H9 (cell line): ENCODE measurements around the gene CALM1. TPM values are rescaled to one million over a fixed set of nuclear protein-coding genes. Genes with fewer than 3 reads are reported as not detected.

ENCODE experiments used
- DNase-seq: peaks from one replicate; pipeline ENCODE4 v3.0.0-alpha.2; 2017
- H2AFZ ChIP-seq: one replicate; pipeline ENCODE4 v1.6.1; 2013; ENCODE audit warnings: mild to moderate bottlenecking, low read length, control low read depth, moderate library complexity
- H2AK5ac ChIP-seq: 2 replicates; pipeline ENCODE4 v1.6.1; 2013; ENCODE audit warnings: low read length, control low read depth, mixed read lengths; ENCODE audit not compliant: insufficient read length
- H2BK120ac ChIP-seq: one replicate; pipeline ENCODE4 v1.6.1; 2013; ENCODE audit warnings: low read depth, mild to moderate bottlenecking, low read length, control low read depth, inconsistent platforms; ENCODE audit not compliant: poor library complexity, severe bottlenecking
- H2BK12ac ChIP-seq: 2 replicates; pipeline ENCODE4 v1.6.1; 2013; ENCODE audit warnings: low read length, control low read depth, mixed read lengths, low read depth; ENCODE audit not compliant: insufficient read length
- H2BK15ac ChIP-seq: 2 replicates; pipeline ENCODE4 v1.6.1; 2013; ENCODE audit warnings: low read depth, low read length, control low read depth
- H2BK20ac ChIP-seq: one replicate; pipeline ENCODE4 v1.6.1; 2013; ENCODE audit warnings: low read depth, mild to moderate bottlenecking, low read length, control low read depth, inconsistent platforms; ENCODE audit not compliant: poor library complexity, severe bottlenecking
- H2BK5ac ChIP-seq: 2 replicates; pipeline ENCODE4 v1.6.1; 2013; ENCODE audit warnings: low read length, control low read depth, mixed read lengths; ENCODE audit not compliant: insufficient read length
- H3K14ac ChIP-seq: 2 replicates; pipeline ENCODE4 v1.6.1; 2013; ENCODE audit warnings: low read length, control low read depth; ENCODE audit not compliant: insufficient read depth
- H3K18ac ChIP-seq: 2 replicates; pipeline ENCODE4 v1.6.1; 2013; ENCODE audit warnings: low read depth, mild to moderate bottlenecking, mixed read lengths, low read length, control low read depth; ENCODE audit not compliant: insufficient read length
- H3K23ac ChIP-seq: 2 replicates; pipeline ENCODE4 v1.6.1; 2013; ENCODE audit warnings: low read length, control low read depth, mixed read lengths, low read depth; ENCODE audit not compliant: insufficient read length
- H3K23me2 ChIP-seq: 2 replicates; pipeline ENCODE4 v1.6.1; 2013; ENCODE audit warnings: low read depth, mild to moderate bottlenecking, mixed read lengths, low read length, control low read depth; ENCODE audit not compliant: insufficient read length, poor library complexity, severe bottlenecking
- H3K27ac ChIP-seq: 2 replicates; pipeline ENCODE4 v1.5.1; 2013; ENCODE audit warnings: low read length, control low read depth, mixed read lengths, low read depth; ENCODE audit not compliant: insufficient read length
- H3K27me3 ChIP-seq: 2 replicates; pipeline ENCODE4 v1.6.1; 2013; ENCODE audit warnings: low read length, control low read depth, inconsistent platforms; ENCODE audit not compliant: insufficient read depth
- H3K4ac ChIP-seq: 2 replicates; pipeline ENCODE4 v1.6.1; 2013; ENCODE audit warnings: low read depth, mild to moderate bottlenecking, control low read depth, inconsistent platforms, low read length, moderate library complexity
- H3K4me1 ChIP-seq: 2 replicates; pipeline ENCODE4 v1.6.1; 2013; ENCODE audit warnings: low read length, control low read depth, inconsistent platforms; ENCODE audit not compliant: insufficient read depth
- H3K4me2 ChIP-seq: 2 replicates; pipeline ENCODE4 v1.6.1; 2013; ENCODE audit warnings: low read length, control low read depth, mixed read lengths; ENCODE audit not compliant: insufficient read length, insufficient read depth
- H3K56ac ChIP-seq: 2 replicates; pipeline ENCODE4 v1.6.1; 2013; ENCODE audit warnings: low read depth, mild to moderate bottlenecking, mixed read lengths, low read length, control low read depth; ENCODE audit not compliant: insufficient read length
- H3K79me1 ChIP-seq: 2 replicates; pipeline ENCODE4 v1.6.1; 2013; ENCODE audit warnings: low read depth, mild to moderate bottlenecking, moderate library complexity, low read length, control low read depth, inconsistent platforms; ENCODE audit not compliant: insufficient read depth, poor library complexity, severe bottlenecking
- H3K79me2 ChIP-seq: 2 replicates; pipeline ENCODE4 v1.6.1; 2013; ENCODE audit warnings: low read length, control low read depth, inconsistent platforms; ENCODE audit not compliant: insufficient read depth
- H3K9ac ChIP-seq: 2 replicates; pipeline ENCODE4 v1.6.1; 2013; ENCODE audit warnings: low read length, control low read depth, mixed read lengths; ENCODE audit not compliant: insufficient read length; ENCODE audit errors: extremely low read depth
- H3K9me3 ChIP-seq: one replicate; pipeline ENCODE4 v1.6.1; 2013; ENCODE audit warnings: low read depth, low read length, inconsistent platforms; ENCODE audit not compliant: control insufficient read depth
- H3T11ph ChIP-seq: one replicate; pipeline ENCODE4 v1.6.1; 2013; ENCODE audit warnings: mild to moderate bottlenecking, low read length, control low read depth, inconsistent platforms
- H4K20me1 ChIP-seq: one replicate; pipeline ENCODE4 v1.6.1; 2013; ENCODE audit not compliant: control insufficient read depth, insufficient read length, insufficient read depth
- H4K5ac ChIP-seq: 2 replicates; pipeline ENCODE4 v1.6.1; 2013; ENCODE audit warnings: low read depth, mild to moderate bottlenecking, mixed read lengths, low read length, control low read depth; ENCODE audit not compliant: insufficient read length
- H4K8ac ChIP-seq: replicated peaks from 2 replicates; pipeline ENCODE4 v1.6.1; 2013; ENCODE audit warnings: low read length, control low read depth, mixed read lengths, low read depth; ENCODE audit not compliant: insufficient read length
- H4K91ac ChIP-seq: 2 replicates; pipeline ENCODE4 v1.6.1; 2013; ENCODE audit warnings: low read depth, mild to moderate bottlenecking, moderate library complexity, mixed read lengths, low read length, control low read depth; ENCODE audit not compliant: insufficient read length
- H3K27ac Mint-ChIP-seq, 3 experiments: 2 replicates in 2 of 3; 3 replicates in 1 of 3; pipeline ENCODE4 v1.8.0; 2020 to 2021; ENCODE audit warnings: mixed read lengths in 3 of 3, mild to moderate bottlenecking in 1 of 3, moderate library complexity in 1 of 3
- H3K27me3 Mint-ChIP-seq: 2 replicates; pipeline ENCODE4 v1.8.0; 2021; ENCODE audit warnings: low read depth, mild to moderate bottlenecking, moderate library complexity, mixed read lengths
- H3K36me3 Mint-ChIP-seq, 3 experiments: 2 replicates in 2 of 3; 3 replicates in 1 of 3; pipeline ENCODE4 v1.8.0; 2020 to 2021; ENCODE audit warnings: low read depth in 3 of 3, mixed read lengths in 3 of 3; ENCODE audit not compliant: insufficient read depth in 1 of 3
- H3K4me1 Mint-ChIP-seq, 2 experiments: 2 replicates each; pipeline ENCODE4 v1.8.0; 2020; ENCODE audit warnings: mixed read lengths in 2 of 2
- H3K4me3 Mint-ChIP-seq, 2 experiments: 2 replicates in 1 of 2; 3 replicates in 1 of 2; pipeline ENCODE4 v1.8.0; 2020 to 2021; ENCODE audit warnings: mild to moderate bottlenecking in 2 of 2, mixed read lengths in 2 of 2, moderate library complexity in 1 of 2
- H3K9me3 Mint-ChIP-seq, 2 experiments: 2 replicates in 1 of 2; 3 replicates in 1 of 2; pipeline ENCODE4 v1.8.0; 2020; ENCODE audit warnings: mild to moderate bottlenecking in 2 of 2, mixed read lengths in 2 of 2, moderate library complexity in 1 of 2
- WGBS: extraction: QIAGEN DNeasy Blood & Tissue Kit; methylation state at CpG from one replicate; pipeline ENCODE4 v1.1.7; 2013; ENCODE audit warnings: missing lambda C conversion rate, low lambda C conversion rate, mixed read lengths; ENCODE audit not compliant: insufficient read length; ENCODE audit errors: extremely low coverage; 5-methylcytosine and 5-hydroxymethylcytosine counted together
- total RNA-seq: library from RNA; stranded (reverse); gene quantifications from 2 replicates; pipeline ENCODE4 v1.2.1, GENCODE V29; 2021
- TF ChIP-seq, protein P1 (sequence below): fragments of 200-600 bp; sonication (generic); conservative IDR thresholded peaks from 3 replicates; pipeline ENCODE4 v1.8.0; 2021; ENCODE audit warnings: antibody characterized with exemption, mild to moderate bottlenecking

The CALM1 gene
- total RNA-seq, 1 experiment from 2014 or later = 354 TPM

GRCh38 chr14:90454041-90455000 is 57.5 kb downstream of the CALM1 start:
- H4K5ac ChIP-seq = no peak overlapping the region
- H3K18ac ChIP-seq = peak overlapping the region; percentile 9
- no peaks in the 10 kb centered on the region for H3K79me1 ChIP-seq
- DNase-seq = peak; percentile 98
- peak overlapping the region; percentile 68 to 73 for H3K4me3 Mint-ChIP-seq
- H3K9ac ChIP-seq = peak overlapping the region; percentile 38
- no peak overlapping the region for H2BK20ac ChIP-seq
- H3K9me3 ChIP-seq = no peaks in the 10 kb centered on the region
- H2AK5ac ChIP-seq = no peak overlapping the region
- peaks cover 2% of the 10 kb centered on the region for H3K27me3 Mint-ChIP-seq
- no peak overlapping the region for H3K4ac ChIP-seq
- H3K9me3 Mint-ChIP-seq = no peaks in the 10 kb centered on the region
- H3K27ac ChIP-seq = no peak overlapping the region
- no peak overlapping the region for H4K91ac ChIP-seq
- no peak overlapping the region for H2BK5ac ChIP-seq
- no peak overlapping the region for H3K56ac ChIP-seq
- H3T11ph ChIP-seq = no peak overlapping the region
- H3K36me3 Mint-ChIP-seq = no peaks in the 10 kb centered on the region
- no peak overlapping the region for H2BK12ac ChIP-seq
- no peak overlapping the region for H3K23ac ChIP-seq
- peaks cover 3% of the 10 kb centered on the region; the same call in 1 of the 2 replicates for H3K4me1 ChIP-seq
- H3K23me2 ChIP-seq = no peaks in the 10 kb centered on the region
- no peaks in the 10 kb centered on the region; the same call in 1 of the 2 replicates for H3K79me2 ChIP-seq
- H3K14ac ChIP-seq = peak overlapping the region; percentile 70; the same call in 1 of the 2 replicates
- H2AFZ ChIP-seq = peak overlapping the region; percentile 74
- H2BK15ac ChIP-seq = no peak overlapping the region
- H4K8ac ChIP-seq = no peak overlapping the region
- TF ChIP-seq, protein P1, sequence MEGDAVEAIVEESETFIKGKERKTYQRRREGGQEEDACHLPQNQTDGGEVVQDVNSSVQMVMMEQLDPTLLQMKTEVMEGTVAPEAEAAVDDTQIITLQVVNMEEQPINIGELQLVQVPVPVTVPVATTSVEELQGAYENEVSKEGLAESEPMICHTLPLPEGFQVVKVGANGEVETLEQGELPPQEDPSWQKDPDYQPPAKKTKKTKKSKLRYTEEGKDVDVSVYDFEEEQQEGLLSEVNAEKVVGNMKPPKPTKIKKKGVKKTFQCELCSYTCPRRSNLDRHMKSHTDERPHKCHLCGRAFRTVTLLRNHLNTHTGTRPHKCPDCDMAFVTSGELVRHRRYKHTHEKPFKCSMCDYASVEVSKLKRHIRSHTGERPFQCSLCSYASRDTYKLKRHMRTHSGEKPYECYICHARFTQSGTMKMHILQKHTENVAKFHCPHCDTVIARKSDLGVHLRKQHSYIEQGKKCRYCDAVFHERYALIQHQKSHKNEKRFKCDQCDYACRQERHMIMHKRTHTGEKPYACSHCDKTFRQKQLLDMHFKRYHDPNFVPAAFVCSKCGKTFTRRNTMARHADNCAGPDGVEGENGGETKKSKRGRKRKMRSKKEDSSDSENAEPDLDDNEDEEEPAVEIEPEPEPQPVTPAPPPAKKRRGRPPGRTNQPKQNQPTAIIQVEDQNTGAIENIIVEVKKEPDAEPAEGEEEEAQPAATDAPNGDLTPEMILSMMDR = peak; percentile 18; the same call in 1 of the 3 replicates
- no peaks in the 10 kb centered on the region; the same call in 1 of the 2 replicates for H3K27me3 ChIP-seq
- H3K4me1 Mint-ChIP-seq = peaks cover 10 to 16% of the 10 kb centered on the region in 2 experiments
- H2BK120ac ChIP-seq = no peak overlapping the region
- peak overlapping the region; percentile 21 for H3K4me2 ChIP-seq
- H4K20me1 ChIP-seq = no peaks in the 10 kb centered on the region
- peak overlapping the region; percentile 61 to 91 (median 78); a peak in 5 of 7 replicates for H3K27ac Mint-ChIP-seq
- no CpG with 5 or more reads among the region's 30 CpGs for WGBS
